ENCODE measurements around the gene SP110.

The SP110 gene

DNA sequence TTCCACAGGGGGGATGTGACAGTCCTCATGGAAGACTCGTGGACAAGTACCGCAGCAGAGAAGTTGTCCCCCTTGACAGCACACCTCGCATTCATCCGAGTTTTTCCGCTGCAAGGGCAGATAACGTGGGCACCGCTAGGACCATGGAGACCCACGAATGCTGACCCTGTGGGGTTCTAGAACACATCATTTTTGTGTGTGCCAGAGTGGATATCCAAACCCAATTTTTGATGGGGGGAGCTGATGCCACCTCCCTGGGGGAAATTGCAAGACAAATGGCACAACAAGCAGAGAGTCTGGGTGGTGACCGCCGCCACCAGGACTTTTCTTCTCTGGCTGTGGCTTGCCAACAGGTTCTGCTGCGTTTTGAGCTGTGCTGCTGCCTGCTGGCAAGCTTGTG, 46.9 kb downstream of the SP110 start:
- no peak for DNase-seq (ENCODE audit: low read depth in 2 of 3, low spot score in 1 of 3)

DNA sequence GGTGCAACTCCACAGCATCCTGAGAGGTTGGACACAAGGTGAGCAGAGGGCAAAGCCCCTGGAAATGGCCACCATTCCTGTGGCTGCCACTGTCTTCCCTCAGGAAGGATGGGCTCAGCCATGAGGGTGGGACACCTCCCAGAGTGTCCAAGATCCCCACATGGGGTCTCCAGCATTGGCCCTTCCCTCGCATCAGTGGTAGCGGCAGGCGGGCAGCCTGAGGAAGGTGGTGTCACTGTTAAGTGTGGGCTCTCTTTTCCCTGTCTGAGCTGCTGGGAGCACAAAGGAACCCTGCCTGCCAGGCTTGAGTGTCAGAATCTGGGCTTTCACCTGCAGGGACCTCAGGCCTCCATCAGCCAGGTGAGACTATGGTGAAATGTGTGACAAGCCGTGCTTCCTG, 47.6 kb downstream of the SP110 start:
- no peak for DNase-seq (ENCODE audit: low read depth in 2 of 3, low spot score in 1 of 3)

DNA sequence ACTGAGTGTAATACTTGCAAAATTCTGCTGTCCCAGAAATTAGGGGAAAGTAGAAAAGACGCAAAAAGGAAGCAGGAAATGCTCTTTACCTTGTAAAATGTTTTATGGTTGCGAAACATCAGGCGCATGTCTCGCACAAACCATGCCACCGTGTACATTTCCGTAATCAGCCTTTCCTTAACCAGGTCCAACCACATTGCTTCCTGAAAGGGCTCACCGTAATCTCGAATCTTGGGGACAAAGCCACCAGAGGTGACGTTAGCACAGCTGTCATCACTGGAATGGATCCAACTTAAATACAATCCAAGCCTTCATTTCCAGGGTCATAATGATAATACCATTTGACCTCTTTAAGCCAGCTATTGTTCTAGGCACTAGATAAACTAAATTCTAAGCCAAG, 49.3 kb downstream of the SP110 start:
- DNase-seq (ENCODE audit: low read depth in 2 of 3, low spot score in 1 of 3): no peak

DNA sequence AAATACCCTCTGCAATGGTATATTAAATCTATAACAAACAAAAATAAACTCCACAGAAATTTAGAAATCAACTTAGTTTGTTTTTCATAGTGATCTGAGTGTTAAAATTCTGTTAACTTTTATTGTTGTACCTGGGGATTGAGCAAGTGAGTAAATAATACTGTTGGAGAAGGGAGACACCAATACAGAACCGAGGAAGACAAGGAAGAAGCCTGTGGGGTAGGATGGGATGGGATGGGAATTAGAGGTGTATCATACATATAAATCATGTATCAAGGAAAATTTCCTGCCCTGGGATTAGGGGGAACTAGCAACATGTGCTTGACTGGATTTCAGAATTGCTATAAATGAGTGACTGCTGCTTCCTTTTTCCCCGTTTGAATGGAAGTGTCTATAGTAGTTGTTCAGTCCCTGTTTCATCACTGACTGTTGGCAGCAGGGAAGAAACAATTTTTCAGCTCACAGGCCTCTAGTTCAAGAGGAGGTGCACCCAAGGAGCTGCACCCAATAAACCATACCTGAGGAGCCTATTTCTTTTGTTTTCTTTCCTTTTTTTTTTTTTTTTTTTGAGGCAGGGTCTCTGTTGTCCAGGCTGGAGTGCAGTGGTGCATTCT, 53.1 kb downstream of the SP110 start:
- no peak for DNase-seq (ENCODE audit: low read depth in 2 of 3, low spot score in 1 of 3)

DNA sequence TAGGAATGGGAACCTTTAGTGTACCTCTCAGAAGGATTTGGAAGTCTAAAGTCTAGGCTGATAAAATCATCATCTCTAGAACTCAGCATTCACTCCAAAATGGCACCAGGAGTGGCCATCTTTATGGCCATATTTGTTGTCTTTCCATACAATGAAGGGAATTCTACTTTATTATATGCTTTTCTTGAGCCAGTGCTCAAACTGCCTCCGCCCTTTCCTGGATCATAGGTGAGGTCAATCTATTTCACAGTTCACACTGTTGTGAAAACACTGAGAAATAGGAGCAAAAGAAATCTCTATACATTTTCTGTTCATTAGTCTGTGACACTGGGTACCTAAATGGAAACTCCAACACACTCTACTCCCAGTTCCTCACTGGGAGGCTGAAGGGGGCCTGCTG, 55.6 kb downstream of the SP110 start:
- DNase-seq (ENCODE audit: low read depth in 2 of 3, low spot score in 1 of 3): no peak

DNA sequence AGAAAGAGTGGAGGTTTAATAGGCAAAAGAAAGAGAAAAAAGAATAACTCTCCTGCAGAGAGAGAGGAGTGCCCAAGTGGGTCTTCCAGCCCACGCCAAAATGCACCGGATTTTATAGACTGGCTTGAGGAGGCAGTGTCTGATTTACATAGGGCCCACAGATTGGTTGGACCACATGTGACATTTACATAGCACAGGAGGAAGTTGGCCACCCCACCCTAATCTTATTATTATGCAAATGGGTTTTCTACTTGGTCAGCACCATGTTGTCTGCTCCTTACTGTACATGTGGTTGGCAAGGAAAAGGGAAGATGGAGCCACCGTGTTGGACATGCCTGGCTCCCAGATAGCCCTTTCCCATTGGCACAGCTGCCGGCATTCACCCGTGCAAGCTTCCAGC, 56.8 kb downstream of the SP110 start:
- DNase-seq (ENCODE audit: low read depth in 2 of 3, low spot score in 1 of 3): no peak

DNA sequence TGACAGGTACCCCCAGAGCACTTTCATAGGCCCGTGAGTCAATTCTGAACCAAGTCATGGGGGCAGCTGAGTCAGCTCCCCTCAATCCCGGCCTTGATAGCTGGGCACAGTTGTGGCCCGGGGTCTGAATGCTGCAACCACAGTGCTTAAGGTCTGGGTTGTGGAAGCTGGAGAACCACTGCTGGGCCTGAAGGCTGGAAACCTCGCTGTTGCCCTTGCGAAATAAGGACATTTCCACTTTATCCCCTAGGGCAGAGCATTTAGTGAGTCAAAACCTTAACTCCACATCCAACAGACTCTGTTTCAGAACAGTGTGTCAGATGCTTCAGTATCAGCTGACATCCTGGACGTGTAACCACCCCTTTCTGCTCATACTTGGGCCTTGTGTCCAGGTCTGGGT, 58.6 kb downstream of the SP110 start:
- DNase-seq (ENCODE audit: low read depth in 2 of 3, low spot score in 1 of 3): no peak

DNA sequence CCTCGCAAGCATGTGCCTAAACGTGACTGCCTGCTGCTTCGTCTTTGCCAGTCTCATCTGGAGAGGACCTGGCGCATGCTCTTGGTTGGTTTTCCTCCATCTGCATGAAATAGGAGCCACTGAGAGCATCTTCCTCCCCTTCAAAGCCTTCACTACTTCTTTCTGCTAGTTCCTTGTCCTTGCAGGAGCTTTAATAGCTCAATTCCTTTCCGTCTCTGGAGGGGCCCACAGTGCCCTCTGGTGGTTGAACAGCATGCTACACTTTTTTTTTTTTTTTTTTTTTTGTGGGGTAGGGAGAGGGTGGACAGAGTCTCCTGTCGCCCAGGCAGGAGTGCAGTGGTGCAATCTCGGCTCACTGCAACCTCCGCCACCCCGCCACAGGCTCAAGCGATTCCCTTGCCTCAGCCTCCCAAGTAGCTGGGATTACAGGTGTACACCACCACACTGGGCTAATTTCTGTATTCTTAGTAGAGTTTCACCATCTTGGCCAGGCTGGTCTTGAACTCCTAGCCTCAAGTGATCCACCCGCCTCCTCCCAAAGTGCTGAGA, 59.6 kb downstream of the SP110 start:
- DNase-seq (ENCODE audit: low read depth in 2 of 3, low spot score in 1 of 3): peak in 2 of 3 donors; percentile 12 to 62

DNA sequence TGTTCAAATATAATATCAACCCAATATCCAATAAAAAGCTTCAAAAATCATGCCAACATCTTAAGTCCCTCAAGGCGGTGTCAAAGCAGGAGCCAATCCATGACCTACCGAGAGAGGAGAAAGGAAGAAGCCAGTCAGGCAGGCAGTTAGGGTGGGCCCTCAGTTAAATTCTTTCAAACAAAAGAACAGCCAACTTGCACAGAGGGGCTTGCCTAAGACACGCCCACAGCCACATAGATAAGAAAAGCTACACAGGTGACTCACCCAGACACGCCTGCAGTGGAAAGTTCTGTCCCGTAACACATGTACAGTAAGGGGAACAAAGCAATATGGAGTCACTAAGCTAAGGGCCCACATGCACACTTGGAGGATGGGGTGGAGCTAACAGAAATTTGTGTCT, 61.3 kb downstream of the SP110 start:
- no peak for DNase-seq (ENCODE audit: low read depth in 2 of 3, low spot score in 1 of 3)

DNA sequence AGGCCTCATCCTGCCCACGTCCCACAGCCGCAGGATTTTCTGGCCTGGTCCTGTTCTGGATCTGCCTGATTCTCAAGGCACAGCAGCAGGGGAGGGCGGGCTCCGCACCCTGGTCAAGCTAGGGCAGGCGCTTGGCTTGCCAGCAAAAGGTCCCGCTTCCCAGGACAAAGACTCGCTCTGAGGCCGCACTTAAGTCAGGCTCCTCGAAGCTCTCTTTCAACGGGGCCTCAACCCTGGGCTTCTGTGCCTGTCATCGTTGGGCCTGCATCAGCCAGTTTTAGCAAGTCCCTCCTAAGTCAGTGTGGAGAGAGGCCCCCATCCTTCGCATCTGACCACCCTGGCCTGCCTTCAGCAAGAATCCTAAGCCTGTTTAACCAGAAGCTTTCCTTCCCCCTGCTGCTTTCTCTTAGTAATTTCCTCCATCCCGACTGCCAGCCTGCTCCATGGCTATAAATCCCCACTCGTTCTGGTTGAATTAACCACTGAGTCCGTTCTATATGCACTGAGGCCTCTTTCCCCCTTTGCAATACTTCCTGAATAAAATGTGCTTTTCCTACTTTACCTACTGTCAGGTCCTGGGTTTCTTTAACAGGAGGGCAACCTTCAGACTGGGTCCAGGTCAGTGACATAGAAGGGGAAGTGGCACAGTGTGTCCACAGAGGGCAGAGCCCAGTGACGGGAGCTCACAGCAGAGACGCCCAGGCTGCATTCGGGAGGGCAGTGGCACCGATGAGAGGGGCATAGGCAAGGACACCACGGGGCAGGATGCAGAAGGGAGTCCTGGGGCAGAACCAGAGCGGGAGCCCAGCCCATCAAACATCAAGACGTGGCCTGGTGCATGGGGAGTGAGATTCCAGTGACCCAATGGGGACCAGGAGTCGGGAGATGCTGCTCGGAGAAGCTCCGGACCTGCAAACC, 62.7 kb downstream of the SP110 start:
- no peak for DNase-seq (ENCODE audit: low read depth in 2 of 3, low spot score in 1 of 3)

DNA sequence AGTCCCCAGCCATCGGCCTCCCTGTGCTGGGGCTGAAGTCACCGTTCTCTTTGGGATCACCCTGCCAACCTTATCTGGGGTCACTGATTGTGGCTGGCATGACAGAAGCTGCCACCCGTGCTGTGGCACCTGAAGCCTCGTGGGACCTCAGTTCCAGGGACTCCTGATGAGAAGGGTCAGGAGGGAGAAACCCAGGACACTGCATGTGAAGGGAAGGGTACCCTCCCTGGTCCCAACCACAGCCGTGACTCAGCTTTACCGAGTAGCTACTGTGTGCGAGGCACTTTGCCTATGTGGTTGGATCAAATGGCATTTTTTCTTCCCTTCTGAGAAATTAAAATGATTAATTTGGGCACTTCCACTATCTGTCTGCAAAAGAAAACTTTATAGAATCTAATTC, 64.4 kb downstream of the SP110 start:
- peak in 2 of 3 donors; percentile 15 to 17 for DNase-seq (ENCODE audit: low read depth in 2 of 3, low spot score in 1 of 3)

DNA sequence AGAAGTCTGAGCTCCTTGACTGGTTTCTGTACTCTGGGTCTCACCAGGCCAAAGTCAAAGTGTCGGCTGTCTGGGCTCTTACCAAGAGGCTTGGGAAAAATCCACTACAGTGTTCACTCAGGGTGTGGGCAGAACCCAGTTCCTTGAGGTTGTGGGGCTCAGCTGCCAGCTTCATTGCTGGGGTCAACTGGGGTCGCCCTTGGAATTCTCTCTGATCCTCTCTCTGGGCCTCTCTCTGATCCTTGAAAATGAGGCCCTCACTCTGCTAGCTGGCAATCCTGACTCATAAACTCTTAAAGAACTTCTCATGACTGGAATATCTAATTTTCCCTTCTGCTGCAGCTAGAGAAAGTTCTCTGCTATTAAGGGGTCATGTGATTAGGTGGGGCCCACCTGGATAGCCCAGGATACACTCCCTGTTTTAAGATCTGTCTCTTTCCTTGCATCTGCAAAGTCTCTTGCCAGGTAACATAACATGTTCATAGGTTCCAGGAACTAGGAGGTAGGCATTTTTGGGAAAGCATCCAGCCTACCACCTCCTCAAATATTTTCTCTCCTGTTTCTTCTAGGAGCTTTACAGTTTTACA, 66.3 kb downstream of the SP110 start:
- DNase-seq (ENCODE audit: low read depth in 2 of 3, low spot score in 1 of 3): no peak

DNA sequence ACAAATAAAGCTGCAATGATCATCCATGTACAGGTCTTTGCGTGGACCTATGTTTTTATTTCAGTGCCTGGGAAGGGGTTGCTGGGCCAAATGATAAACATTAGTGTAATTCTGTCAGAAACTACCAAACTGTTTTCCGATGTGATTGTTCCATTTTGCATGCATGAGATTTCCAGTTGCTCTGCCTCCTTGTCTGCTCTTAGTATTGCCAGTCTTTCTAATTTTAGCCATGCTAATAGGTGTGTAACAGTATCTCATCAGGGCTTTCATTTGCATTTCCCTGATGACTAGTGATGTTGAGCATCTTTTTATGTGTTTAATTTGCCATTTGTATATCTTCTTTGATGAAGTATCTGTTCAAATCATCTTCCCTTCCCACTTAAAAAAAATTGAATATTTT, 67.5 kb downstream of the SP110 start:
- DNase-seq (ENCODE audit: low read depth in 2 of 3, low spot score in 1 of 3): no peak

DNA sequence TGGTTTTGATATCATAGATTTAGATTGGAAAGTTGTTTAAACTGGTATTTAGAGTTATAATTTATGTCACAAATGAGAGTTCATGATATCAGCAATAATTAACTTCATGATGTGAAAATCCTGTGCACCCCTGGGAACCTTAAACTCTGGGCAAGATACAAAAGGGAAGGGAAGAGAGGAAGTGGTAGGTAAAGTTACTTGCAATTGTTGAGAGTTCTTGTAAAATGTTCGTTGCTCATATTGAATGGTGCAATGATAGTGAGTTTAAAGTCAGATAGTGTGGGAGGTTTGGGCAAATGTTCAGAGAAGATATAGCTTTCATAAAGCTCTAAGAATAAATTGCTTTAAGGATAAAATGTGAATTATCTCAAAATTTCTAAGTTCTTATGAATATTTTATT, 75.4 kb downstream of the SP110 start:
- DNase-seq (ENCODE audit: low read depth in 2 of 3, low spot score in 1 of 3): no peak

DNA sequence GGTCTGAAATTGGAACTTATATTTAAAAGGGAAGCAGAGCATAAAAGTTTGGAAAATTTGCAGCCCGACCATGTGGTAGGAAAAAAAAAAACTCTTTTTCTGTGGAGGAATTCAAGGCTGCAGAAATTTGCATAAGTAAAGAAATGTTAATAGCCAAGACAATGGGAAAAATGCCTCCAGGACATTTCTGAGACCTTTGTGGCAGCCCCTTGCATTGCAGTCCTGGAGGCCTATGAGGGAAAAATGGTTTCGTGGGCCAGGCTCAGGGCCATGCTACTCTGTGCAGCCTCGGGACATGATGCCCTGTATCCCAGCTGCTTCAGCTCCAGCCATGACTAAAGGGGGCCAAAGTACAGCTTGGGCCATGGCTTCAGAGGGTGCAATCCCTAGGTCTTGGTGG, 79.1 kb downstream of the SP110 start:
- no peak for DNase-seq (ENCODE audit: low read depth in 2 of 3, low spot score in 1 of 3)

DNA sequence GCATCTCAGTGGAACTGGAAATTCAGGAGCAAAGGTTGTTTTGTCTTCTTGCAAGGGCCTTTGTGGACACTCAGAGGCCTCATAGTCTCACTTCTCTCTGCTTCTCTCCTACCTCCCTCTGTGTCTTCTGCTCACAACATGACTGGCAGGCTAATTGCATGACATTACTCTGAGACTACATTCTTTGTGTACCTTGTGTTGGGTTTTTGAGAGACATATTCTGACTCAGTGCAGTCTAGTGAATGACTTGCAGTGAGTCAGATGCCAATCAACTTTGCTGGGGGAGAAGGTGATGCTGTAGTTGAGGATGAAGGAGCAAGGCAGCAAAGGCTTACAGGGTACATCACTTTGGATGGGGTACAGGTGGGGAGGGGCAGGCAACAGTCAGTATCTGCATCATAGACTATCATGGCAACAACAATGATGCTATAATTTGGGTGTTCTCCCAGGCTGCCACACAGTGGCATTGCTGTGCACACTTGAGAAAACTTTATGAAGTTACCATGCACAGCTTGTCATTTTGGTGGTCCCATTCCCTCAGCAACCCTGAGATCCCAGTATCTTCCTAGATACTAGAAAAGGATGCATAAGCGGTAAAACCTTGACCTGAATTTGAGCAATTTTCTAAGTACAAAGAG, 81.8 kb downstream of the SP110 start:
- no peak for DNase-seq (ENCODE audit: low read depth in 2 of 3, low spot score in 1 of 3)

DNA sequence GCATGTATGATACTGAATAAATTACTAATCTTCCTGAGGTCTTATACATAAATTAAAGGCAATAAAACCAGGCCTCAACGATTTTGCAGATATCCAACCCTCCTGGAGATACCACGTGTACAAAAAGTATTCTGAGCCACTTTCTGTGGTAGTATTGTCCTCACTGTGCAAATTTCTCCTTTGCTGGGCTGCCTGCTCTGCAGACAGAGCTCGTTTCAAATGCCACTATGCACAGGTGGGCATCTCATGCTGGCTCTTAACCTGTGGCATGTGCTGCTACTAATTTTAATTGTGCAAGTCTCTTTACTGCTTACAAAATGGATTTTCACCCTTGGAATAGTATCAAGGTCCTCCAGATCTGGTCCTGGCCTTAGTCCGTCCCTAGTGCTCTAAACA, 84.7 kb downstream of the SP110 start:
- DNase-seq (ENCODE audit: low read depth in 2 of 3, low spot score in 1 of 3): no peak

DNA sequence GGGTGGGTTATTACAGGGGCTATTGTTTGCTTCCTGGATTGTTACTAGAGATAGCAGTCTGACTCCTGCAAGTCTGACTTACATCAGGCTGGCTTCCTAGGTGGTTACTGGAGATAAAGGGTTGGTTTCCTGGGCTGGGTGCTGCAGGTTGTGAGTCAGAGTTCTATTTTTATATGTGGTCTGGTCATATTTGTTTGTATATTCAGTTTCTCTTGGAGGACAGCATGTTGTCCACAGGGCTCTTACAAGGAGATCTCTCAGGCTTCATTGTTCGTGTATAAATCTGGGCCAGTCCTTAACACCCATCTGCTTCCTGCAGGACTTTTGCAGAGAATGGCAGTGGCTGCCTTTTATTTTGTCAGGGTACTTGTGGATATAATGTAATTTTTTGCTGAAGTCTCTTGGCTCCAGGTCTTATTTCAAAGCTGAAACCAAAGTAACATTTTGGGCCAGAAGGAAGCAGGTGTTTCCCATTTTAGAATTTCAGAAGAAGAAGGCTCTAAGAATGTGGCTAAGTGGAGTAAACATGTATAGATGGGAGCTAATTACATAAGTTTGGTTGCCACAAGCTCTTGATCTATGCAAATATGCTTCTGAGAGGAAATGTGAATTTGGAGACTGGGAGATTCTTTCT, 85.2 kb downstream of the SP110 start:
- no peak for DNase-seq (ENCODE audit: low read depth in 2 of 3, low spot score in 1 of 3)

DNA sequence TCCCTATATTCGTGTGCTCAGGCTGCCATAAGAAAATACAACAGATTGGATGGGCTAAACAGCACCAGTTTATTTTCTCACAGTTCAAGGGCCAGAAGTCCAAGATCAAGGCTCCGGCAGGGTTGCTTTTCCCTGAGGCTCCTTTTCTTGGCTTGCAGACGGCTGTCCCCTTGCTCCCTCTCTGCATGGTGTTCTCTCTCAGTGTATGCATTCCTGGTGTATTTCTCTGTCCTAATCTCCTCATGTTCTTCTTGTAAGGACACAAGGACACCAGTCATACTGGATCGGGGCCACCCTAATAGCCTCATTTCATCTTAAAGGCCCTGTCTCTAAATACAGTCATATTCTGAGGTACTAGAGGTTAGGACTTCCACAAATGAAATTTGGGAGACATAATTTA, 88.4 kb downstream of the SP110 start:
- DNase-seq (ENCODE audit: low read depth in 2 of 3, low spot score in 1 of 3): no peak

DNA sequence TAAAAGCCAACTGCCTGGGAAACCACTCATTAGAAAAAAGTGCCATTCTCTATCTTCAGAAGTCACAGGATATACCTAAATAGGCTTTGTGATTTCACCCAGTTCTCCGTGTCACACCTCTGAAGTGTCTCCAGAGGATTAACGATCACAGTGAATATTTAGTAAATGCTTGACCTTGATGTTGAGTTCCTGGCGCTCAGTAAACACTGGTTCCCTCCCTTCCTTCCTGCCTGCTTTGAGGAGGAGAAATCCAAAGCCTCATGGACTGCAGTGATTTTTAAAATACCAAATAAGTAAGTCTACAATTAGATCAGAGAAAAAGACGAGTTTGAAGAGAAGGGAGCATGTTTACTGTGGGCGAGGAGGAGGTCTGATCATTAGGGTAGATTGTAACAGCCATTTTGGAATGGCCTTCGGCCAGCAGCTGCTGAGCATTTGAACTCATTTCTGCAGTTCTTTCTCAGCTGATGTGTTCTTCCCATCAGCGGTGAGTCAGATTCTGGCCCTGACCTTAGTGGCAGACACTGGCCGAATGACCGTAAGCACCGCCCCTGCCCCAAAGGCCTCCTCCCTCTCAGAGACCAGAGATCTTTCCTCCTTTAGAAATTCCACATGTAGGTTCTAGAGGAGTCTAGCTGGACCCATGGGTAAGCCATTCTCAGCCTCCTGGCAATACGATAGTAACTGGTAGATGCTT, 89.0 kb downstream of the SP110 start:
- no peak for DNase-seq (ENCODE audit: low read depth in 2 of 3, low spot score in 1 of 3)

DNA sequence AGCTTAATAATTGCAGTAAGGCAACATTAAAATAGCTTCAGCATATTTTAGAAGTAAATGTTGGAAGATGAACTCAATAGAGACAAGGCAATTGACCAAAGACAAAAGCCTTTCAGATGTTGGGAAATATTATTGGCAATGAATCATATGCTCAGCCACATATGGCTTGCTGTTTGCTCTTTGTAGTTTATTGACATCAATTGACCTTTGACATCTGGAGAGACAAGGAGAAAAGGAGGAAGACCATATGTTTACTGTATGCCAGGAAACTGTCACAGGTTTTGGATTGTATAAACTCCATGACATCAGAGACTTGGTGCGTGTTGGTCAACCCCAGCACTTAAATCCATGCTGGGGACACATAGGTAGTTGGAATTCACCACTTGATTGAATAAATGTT, 90.4 kb downstream of the SP110 start:
- DNase-seq (ENCODE audit: low read depth in 2 of 3, low spot score in 1 of 3): no peak
